ENCODE data around the gene TSC2. TPM values are rescaled to one million over a fixed set of nuclear protein-coding genes. Genes with fewer than 3 reads are reported as not detected.

Gene TSC2
- polyA plus RNA-seq, 1 donor from 2014 or later = 69.2 TPM

DNA sequence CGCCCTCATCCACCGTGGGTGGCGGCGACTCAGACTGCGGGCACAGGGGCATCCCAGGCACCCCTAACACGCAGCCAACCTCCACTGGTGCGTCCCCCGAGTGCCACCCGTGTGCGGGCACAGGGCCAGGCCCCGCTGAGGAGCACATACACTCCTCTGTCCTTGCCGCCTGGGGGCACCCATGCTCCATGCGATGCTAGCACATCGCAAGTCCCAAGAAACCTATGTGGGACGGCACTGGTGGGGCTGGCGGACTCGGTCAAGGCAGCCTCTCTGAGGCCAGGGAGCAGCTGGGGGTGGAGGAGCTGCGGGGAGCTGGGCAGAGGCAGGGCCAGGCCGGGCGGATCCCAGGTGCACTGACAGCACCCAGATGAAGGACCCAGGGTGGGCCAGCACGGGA lies 42.1 kb upstream of the TSC2 start:
- Histone ChIP-seq H3K9ac (ENCODE audit: low read length) (no peak overlapping the region), H3K79me2 (replicated peaks; ENCODE audit: insufficient read depth, low read length) (peaks cover 46% of the 10 kb centered on the region), H3K4me2 (ENCODE audit: low read length) (no peak overlapping the region)

DNA sequence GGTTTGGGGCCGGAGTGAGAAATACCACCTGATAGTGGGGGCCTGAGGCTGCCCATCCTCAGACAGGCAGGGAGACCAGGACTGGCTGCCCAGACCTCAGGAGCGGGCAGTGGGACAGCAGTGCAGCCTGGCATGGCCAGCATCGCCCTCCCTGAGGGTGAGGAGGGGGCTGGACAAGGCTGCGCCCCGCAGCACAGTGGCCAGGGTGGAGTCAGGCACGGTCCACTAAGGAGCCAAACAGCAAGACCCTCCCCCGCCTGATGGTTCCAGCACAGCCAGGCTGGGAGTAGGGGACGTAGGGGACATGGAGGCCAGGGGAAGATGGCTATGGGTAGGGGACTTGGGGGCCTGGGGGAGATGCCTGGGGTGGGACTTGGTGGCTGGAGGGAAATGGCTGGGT lies 41.5 kb upstream of the TSC2 start:
- H3K27me3 ChIP-seq (ENCODE audit: insufficient read depth, low read depth, low read length) = no peaks in the 10 kb centered on the region
- no peak overlapping the region for H3K27ac ChIP-seq (ENCODE audit: low read length)
- peaks cover 5% of the 10 kb centered on the region for H4K20me1 ChIP-seq (ENCODE audit: insufficient read depth)
- H2AFZ ChIP-seq (ENCODE audit: low read depth, low read length) = no peak overlapping the region
- no peaks in the 10 kb centered on the region for H3K9me2 ChIP-seq (ENCODE audit: insufficient read depth, low read length)
- no peaks in the 10 kb centered on the region for H3K36me3 ChIP-seq (ENCODE audit: insufficient read depth, low read length)
- peaks cover 46% of the 10 kb centered on the region for H3K79me2 ChIP-seq (replicated peaks; ENCODE audit: insufficient read depth, low read length)
- H3K9me3 ChIP-seq (ENCODE audit: low read length) = no peaks in the 10 kb centered on the region
- H3F3A ChIP-seq (ENCODE audit: insufficient read depth, low read length, poor library complexity, severe bottlenecking) = no peaks in the 10 kb centered on the region
- H3K9ac ChIP-seq (ENCODE audit: low read length) = no peak overlapping the region
- H3K4me2 ChIP-seq (ENCODE audit: low read length) = no peak overlapping the region
- no peak overlapping the region for H3K4me3 ChIP-seq (ENCODE audit: low read length)
- TF ChIP-seq POLR2AphosphoS5 (IDR thresholded peaks at IDR 0.05) (no peak), EP300 (conservative IDR thresholded peaks at IDR 0.05; ENCODE audit: poor library complexity, severe bottlenecking) (no peak), SMC3 (conservative IDR thresholded peaks at IDR 0.05; ENCODE audit: poor library complexity) (no peak), MXI1 (conservative IDR thresholded peaks at IDR 0.05; ENCODE audit: poor library complexity, severe bottlenecking) (no peak), EZH2 (IDR thresholded peaks at IDR 0.05; ENCODE audit: borderline replicate concordance, insufficient read depth, low read length, poor library complexity, severe bottlenecking) (no peak), TAF1 (IDR thresholded peaks at IDR 0.05; ENCODE audit: low read depth) (no peak), RAD21 (conservative IDR thresholded peaks at IDR 0.05) (no peak)
- TF ChIP-seq, protein P1, sequence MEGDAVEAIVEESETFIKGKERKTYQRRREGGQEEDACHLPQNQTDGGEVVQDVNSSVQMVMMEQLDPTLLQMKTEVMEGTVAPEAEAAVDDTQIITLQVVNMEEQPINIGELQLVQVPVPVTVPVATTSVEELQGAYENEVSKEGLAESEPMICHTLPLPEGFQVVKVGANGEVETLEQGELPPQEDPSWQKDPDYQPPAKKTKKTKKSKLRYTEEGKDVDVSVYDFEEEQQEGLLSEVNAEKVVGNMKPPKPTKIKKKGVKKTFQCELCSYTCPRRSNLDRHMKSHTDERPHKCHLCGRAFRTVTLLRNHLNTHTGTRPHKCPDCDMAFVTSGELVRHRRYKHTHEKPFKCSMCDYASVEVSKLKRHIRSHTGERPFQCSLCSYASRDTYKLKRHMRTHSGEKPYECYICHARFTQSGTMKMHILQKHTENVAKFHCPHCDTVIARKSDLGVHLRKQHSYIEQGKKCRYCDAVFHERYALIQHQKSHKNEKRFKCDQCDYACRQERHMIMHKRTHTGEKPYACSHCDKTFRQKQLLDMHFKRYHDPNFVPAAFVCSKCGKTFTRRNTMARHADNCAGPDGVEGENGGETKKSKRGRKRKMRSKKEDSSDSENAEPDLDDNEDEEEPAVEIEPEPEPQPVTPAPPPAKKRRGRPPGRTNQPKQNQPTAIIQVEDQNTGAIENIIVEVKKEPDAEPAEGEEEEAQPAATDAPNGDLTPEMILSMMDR (IDR thresholded peaks at IDR 0.05; ENCODE audit: poor library complexity, severe bottlenecking) = no peak
- TF ChIP-seq, protein P2, sequence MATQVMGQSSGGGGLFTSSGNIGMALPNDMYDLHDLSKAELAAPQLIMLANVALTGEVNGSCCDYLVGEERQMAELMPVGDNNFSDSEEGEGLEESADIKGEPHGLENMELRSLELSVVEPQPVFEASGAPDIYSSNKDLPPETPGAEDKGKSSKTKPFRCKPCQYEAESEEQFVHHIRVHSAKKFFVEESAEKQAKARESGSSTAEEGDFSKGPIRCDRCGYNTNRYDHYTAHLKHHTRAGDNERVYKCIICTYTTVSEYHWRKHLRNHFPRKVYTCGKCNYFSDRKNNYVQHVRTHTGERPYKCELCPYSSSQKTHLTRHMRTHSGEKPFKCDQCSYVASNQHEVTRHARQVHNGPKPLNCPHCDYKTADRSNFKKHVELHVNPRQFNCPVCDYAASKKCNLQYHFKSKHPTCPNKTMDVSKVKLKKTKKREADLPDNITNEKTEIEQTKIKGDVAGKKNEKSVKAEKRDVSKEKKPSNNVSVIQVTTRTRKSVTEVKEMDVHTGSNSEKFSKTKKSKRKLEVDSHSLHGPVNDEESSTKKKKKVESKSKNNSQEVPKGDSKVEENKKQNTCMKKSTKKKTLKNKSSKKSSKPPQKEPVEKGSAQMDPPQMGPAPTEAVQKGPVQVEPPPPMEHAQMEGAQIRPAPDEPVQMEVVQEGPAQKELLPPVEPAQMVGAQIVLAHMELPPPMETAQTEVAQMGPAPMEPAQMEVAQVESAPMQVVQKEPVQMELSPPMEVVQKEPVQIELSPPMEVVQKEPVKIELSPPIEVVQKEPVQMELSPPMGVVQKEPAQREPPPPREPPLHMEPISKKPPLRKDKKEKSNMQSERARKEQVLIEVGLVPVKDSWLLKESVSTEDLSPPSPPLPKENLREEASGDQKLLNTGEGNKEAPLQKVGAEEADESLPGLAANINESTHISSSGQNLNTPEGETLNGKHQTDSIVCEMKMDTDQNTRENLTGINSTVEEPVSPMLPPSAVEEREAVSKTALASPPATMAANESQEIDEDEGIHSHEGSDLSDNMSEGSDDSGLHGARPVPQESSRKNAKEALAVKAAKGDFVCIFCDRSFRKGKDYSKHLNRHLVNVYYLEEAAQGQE (IDR thresholded peaks at IDR 0.05; ENCODE audit: borderline replicate concordance) = no peak

More for the DNA sequence above, 42.1 kb upstream of the TSC2 start:
- Histone ChIP-seq H3K9me2 (ENCODE audit: insufficient read depth, low read length) (no peaks in the 10 kb centered on the region), H3K4me3 (ENCODE audit: low read length) (no peak overlapping the region), H4K20me1 (ENCODE audit: insufficient read depth) (peaks cover 5% of the 10 kb centered on the region), H3F3A (ENCODE audit: insufficient read depth, low read length, poor library complexity, severe bottlenecking) (no peaks in the 10 kb centered on the region), H2AFZ (ENCODE audit: low read depth, low read length) (no peak overlapping the region), H3K36me3 (ENCODE audit: insufficient read depth, low read length) (no peaks in the 10 kb centered on the region), H3K9me3 (ENCODE audit: low read length) (no peaks in the 10 kb centered on the region), H3K27ac (ENCODE audit: low read length) (no peak overlapping the region), H3K27me3 (ENCODE audit: insufficient read depth, low read depth, low read length) (no peaks in the 10 kb centered on the region)
- TF ChIP-seq, protein P1 (IDR thresholded peaks at IDR 0.05; ENCODE audit: poor library complexity, severe bottlenecking) = no peak
- TF ChIP-seq MXI1 (conservative IDR thresholded peaks at IDR 0.05; ENCODE audit: poor library complexity, severe bottlenecking) (no peak), SMC3 (conservative IDR thresholded peaks at IDR 0.05; ENCODE audit: poor library complexity) (no peak), RAD21 (conservative IDR thresholded peaks at IDR 0.05) (no peak), POLR2AphosphoS5 (IDR thresholded peaks at IDR 0.05) (no peak)
- TF ChIP-seq, protein P2 (IDR thresholded peaks at IDR 0.05; ENCODE audit: borderline replicate concordance) = no peak
